NCI-H526 (cell line): Measurements from ENCODE around the gene GPR50.

Experiments
- DNase-seq, 2 experiments: peaks; one replicate each; lab custom pipeline; 2025; lab: John Stamatoyannopoulos, UW

The GPR50 gene

DNA sequence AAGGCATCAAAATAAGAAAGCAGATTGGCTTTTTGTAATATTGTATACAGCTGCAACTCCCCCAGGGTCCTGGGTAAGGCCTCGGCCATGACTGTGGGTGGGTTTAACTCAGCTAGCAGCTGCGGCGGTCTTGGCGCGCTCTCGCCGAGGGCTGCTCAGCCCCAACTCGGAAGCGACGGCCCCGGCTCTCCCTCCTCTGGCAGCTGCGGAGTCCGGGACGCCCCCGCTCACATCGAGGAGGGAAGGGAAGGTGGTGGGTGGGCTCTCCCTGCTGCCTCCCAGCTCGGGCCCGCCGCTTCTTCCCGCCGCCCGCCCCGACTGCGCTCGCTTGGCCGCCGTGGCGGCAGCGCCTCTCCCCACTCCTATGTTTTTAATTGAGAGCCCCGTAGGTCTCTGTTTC lies 51.2 kb downstream of the GPR50 start:
- no peak for DNase-seq

DNA sequence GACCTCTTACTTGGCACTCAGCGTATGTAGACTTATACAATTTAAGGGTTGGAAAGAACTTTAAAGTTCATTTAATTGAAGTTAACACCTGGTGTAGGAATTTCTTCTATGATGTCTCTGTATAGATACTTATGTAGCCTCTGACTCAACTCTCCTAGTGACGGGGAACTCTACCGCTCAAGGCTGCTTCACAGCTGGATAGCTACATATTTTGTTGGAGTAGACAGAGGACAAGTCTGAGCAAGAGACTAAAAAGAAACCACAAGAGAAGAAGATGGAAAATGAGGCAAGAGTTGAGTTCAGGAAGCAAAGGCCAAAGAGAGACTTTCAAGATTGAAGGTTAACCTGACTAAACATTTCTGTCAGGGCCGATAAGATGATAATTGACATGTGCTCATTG lies 52.6 kb downstream of the GPR50 start:
- no peak for DNase-seq
